A673 (cell line): ENCODE data around the gene FTO. TPM values are rescaled to one million over a fixed set of nuclear protein-coding genes. Genes with fewer than 3 reads are reported as not detected.

Experiments used
- BruUV-seq: library from RNA; stranded (reverse); fragments of 400-500 nt; replicated peaks from 2 replicates; lab custom pipeline; 2021; lab: Mats Ljungman, UMichigan
- CTCF ChIA-PET: fragments of 300-600 bp; sonication (Branson Sonifier 250); formaldehyde crosslinking; loops from one replicate; lab custom pipeline; 2022; ENCODE audit warnings: antibody characterized with exemption; lab: Charles Lee
- POLR2A ChIA-PET: fragments of 300-600 bp; sonication (Branson Sonifier 250); formaldehyde crosslinking; loops from one replicate; lab custom pipeline; 2022; ENCODE audit warnings: antibody characterized with exemption; ENCODE audit not compliant: low non-redundant PET; lab: Charles Lee
- DNase-seq: peaks from one replicate; pipeline ENCODE4 v3.0.0-alpha.2; 2015; ENCODE audit warnings: low spot score
- H3K27ac ChIP-seq: fragments of 200-600 bp; sonication (generic); 2 replicates; pipeline ENCODE4 v1.5.1; 2016; ENCODE audit warnings: mixed run types, low read depth, mild to moderate bottlenecking, mixed read lengths, antibody characterized with exemption, low read length; ENCODE audit not compliant: poor library complexity, severe bottlenecking
- H3K27me3 ChIP-seq: fragments of 200-600 bp; sonication (generic); replicated peaks from 2 replicates; pipeline ENCODE4 v1.6.1; 2017; ENCODE audit warnings: mixed run types, low read depth, mild to moderate bottlenecking, mixed read lengths, antibody characterized with exemption, low read length; ENCODE audit not compliant: insufficient read depth, poor library complexity
- H3K36me3 ChIP-seq: fragments of 200-600 bp; sonication (generic); 2 replicates; pipeline ENCODE4 v1.6.1; 2016; ENCODE audit warnings: mixed run types, mild to moderate bottlenecking, mixed read lengths, antibody characterized with exemption, low read length; ENCODE audit not compliant: insufficient read depth, poor library complexity, severe bottlenecking
- H3K4me1 ChIP-seq: fragments of 200-600 bp; sonication (generic); 2 replicates; pipeline ENCODE4 v1.6.1; 2017; ENCODE audit warnings: mixed run types, mild to moderate bottlenecking, mixed read lengths, antibody characterized with exemption, low read length; ENCODE audit not compliant: insufficient read depth, poor library complexity, severe bottlenecking
- H3K4me3 ChIP-seq: fragments of 200-600 bp; sonication (generic); 2 replicates; pipeline ENCODE4 v1.5.1; 2016; ENCODE audit warnings: low read depth, mixed run types, mild to moderate bottlenecking, mixed read lengths, low read length; ENCODE audit not compliant: poor library complexity, severe bottlenecking
- H3K9me3 ChIP-seq: fragments of 200-600 bp; sonication (generic); 2 replicates; pipeline ENCODE4 v1.6.1; 2016; ENCODE audit warnings: mixed run types, low read depth, mild to moderate bottlenecking, mixed read lengths, antibody characterized with exemption, low read length; ENCODE audit not compliant: poor library complexity, severe bottlenecking
- EZH2 ChIP-seq: fragments of 200-600 bp; sonication (generic); IDR thresholded peaks from 2 replicates; pipeline ENCODE4 v1.6.1; 2017; ENCODE audit warnings: borderline replicate concordance, low read depth, mild to moderate bottlenecking, mixed read lengths, antibody characterized with exemption, low read length; ENCODE audit not compliant: poor library complexity, severe bottlenecking
- intact Hi-C: fragments of 100-400 bp; cut with micrococcal nuclease; formaldehyde crosslinking; loops from one replicate; pipeline ENCODE4 v1.10.0; 2022; ENCODE audit not compliant: unreplicated experiment
- total RNA-seq: library from RNA; stranded (reverse); gene quantifications from 2 replicates; pipeline ENCODE4 v1.2.3, GENCODE V29; 2021
- TF ChIP-seq, protein P1 (sequence below): fragments of 300-800, 200-600 bp; sonication (generic); conservative IDR thresholded peaks from 2 replicates; pipeline ENCODE4 v1.5.1; 2017; ENCODE audit warnings: low read depth, mild to moderate bottlenecking, antibody characterized with exemption, low read length, moderate library complexity, mixed read lengths

Gene FTO
- total RNA-seq, 1 experiment from 2014 or later: 73.4 TPM

DNA sequence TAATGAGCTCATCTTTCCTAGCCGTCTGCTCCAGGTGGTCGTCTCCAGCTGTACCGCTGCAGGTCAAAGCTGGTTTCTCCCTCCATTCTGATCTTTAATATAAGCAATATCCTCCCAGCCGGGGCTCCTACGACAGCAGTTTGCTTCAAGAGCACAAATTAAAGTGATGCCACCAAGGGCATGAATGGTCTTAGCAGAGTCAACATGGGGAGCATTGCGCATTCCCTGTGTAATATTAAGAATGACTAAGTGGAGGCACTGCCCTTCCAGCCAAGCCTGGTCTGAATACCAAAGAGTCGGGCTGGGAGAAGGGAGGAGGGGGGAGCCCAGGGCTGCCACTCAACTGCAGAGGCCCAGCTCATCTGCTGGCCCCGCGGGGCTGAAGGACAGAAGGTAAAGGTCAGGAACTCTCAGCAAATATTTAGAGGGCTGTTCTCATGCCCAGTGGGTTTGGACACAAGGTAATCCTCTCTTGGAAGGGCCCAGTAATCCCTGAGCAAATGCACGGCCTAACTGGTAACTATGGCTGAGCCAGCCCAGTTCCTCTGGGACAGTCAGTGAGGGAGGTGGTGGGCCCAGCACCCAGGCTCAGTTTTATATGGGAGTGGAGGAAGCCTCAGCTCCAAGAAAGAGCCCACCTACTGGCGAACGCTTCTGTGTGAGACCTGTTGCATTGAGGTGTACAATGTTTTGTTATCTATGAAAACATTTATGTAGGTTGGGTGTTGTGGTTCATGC lies 461.4 kb downstream of the FTO start:
- Histone ChIP-seq H3K27me3 (no peaks in the 10 kb centered on the region), H3K9me3 (no peaks in the 10 kb centered on the region), H3K36me3 (no peaks in the 10 kb centered on the region), H3K4me1 (no peaks in the 10 kb centered on the region), H3K27ac (no peak overlapping the region), H3K4me3 (no peak overlapping the region)
- BruUV-seq: no TSS peak
- CTCF ChIA-PET: no interaction called here
- TF ChIP-seq, protein P1, sequence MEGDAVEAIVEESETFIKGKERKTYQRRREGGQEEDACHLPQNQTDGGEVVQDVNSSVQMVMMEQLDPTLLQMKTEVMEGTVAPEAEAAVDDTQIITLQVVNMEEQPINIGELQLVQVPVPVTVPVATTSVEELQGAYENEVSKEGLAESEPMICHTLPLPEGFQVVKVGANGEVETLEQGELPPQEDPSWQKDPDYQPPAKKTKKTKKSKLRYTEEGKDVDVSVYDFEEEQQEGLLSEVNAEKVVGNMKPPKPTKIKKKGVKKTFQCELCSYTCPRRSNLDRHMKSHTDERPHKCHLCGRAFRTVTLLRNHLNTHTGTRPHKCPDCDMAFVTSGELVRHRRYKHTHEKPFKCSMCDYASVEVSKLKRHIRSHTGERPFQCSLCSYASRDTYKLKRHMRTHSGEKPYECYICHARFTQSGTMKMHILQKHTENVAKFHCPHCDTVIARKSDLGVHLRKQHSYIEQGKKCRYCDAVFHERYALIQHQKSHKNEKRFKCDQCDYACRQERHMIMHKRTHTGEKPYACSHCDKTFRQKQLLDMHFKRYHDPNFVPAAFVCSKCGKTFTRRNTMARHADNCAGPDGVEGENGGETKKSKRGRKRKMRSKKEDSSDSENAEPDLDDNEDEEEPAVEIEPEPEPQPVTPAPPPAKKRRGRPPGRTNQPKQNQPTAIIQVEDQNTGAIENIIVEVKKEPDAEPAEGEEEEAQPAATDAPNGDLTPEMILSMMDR: no peak
- intact Hi-C loops: no loop called here
- DNase-seq: no peak
- POLR2A ChIA-PET: no interaction called here

DNA sequence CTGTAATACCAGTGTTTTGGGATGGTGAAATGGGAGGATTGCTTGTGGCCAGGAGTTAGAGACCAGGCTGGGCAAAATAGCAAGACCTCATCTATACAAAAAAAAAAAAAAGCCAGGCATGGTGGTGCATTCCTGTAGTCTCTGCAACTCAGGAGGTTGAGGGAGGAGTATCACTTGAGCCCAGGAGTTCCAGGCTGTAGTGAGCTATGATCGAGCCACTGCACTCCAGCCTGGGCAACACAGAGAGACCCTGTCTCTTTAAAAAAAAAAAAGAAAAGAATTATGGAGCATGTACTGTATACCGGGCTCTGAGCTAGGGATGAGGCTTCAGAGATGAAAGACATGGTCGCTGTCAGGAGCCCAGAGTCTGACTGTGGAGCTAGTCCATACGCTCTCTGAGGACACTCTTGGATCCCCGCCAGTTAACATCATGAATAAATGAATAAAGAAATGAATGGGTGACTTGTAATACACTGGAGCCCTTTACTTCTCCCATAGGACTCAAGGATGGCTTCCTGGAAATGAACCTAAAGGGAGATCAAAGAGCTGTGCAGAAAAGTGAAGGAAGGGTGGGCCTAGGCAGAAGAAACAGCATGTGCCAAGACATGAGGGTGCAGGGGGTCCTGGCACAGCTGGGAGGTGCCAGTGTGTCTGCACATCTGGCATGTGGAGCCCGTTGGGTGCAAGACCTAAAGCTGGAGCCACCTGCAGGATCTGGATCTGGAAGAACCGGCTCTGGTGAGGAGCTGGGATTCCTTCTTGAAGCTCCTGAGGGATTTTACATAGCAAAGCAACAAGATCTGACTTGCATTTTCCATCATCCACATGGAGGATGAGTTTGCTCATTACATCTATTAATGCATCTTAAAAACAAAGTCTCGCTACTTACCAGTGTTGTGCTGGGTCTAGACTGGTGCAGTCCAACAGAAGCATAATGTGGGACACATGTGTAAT lies 462.2 kb downstream of the FTO start:
- TF ChIP-seq, protein P1: no peak
- TF ChIP-seq EZH2: no peak
- intact Hi-C loops: no loop called here
- ChIA-PET POLR2A (no interaction called here), CTCF (no interaction called here)
- no peaks in the 10 kb centered on the region for H3K4me1 ChIP-seq
- no peaks in the 10 kb centered on the region for H3K36me3 ChIP-seq
- BruUV-seq: no TSS peak
- H3K27ac ChIP-seq: no peak overlapping the region
- H3K27me3 ChIP-seq: peaks cover 7% of the 10 kb centered on the region
- H3K9me3 ChIP-seq: no peaks in the 10 kb centered on the region
- no peak overlapping the region for H3K4me3 ChIP-seq
- DNase-seq: peak; percentile 47

DNA sequence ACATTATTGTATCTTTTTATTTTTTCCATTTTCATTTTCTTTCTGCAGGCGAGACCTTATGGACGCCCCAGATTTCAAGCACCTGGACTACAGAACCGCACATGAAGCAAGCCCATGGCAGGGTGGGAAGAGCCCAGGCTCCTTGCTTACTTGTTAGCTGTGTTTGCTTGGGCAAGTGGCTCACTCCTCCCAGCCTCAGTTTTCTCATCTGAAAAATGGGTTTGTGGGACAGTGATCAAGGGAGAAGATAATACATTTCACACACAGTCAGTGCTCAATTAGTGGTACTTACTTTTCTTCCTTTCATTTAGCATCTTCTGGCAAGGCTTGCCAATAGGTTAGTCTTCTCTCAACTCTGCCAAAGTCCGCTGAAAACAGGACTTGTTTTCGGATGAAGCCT lies 465.2 kb downstream of the FTO start:
- POLR2A ChIA-PET: no interaction called here
- TF ChIP-seq EZH2: no peak
- TF ChIP-seq, protein P1: no peak
- Histone ChIP-seq H3K27me3 (peaks cover 31% of the 10 kb centered on the region), H3K4me3 (no peak overlapping the region), H3K36me3 (no peaks in the 10 kb centered on the region), H3K9me3 (no peaks in the 10 kb centered on the region), H3K27ac (no peak overlapping the region), H3K4me1 (no peaks in the 10 kb centered on the region)
- intact Hi-C loops: no loop called here
- DNase-seq: no peak
- BruUV-seq: no TSS peak
- CTCF ChIA-PET: no interaction called here
